K562 (cell line): ENCODE measurements around the gene RBL1.
"Not testable (repeated sequence)": the region's sequence is repeated elsewhere in the genome, so short reads cannot be mapped to it uniquely, and the experiment has no call there.

ENCODE experiments used
- SOX6 ChIP-seq: fragments of 450-650 bp; IDR thresholded peaks from 2 replicates; pipeline ENCODE4 v1.6.1; 2014; ENCODE audit warnings: mild to moderate bottlenecking
- TAF1 ChIP-seq: IDR thresholded peaks from 2 replicates; pipeline ENCODE4 v1.6.1; 2011; ENCODE audit warnings: mild to moderate bottlenecking, low read length, moderate library complexity; ENCODE audit not compliant: insufficient read depth, control insufficient read depth, severe bottlenecking; ENCODE audit errors: extremely low read depth
- TF ChIP-seq, protein P1 (sequence below): fragments of 450-650 bp; IDR thresholded peaks from one replicate; pipeline ENCODE4 v1.6.1; 2018; ENCODE audit warnings: mild to moderate bottlenecking, moderate library complexity; ENCODE audit not compliant: partially characterized antibody
- TF ChIP-seq, protein P2 (sequence below): fragments of 150-350 bp; IDR thresholded peaks from 2 replicates; pipeline ENCODE4 v1.6.1; 2014; ENCODE audit warnings: low read depth, mild to moderate bottlenecking, low read length, borderline replicate concordance
- TF ChIP-seq, protein P3 (sequence below): sonication (generic); formaldehyde crosslinking; IDR thresholded peaks from 2 replicates; pipeline ENCODE4 v1.8.0; 2023; ENCODE audit warnings: missing genetic modification reagents, mild to moderate bottlenecking, borderline replicate concordance
- TF ChIP-seq, protein P4 (sequence below), 3 experiments: IDR thresholded peaks in 2 of 3; conservative IDR thresholded peaks in 1 of 3; 2 replicates each; pipeline ENCODE4 v1.5.1; 2011 to 2012; ENCODE audit warnings: low read length in 3 of 3, mild to moderate bottlenecking in 3 of 3, control low read depth in 2 of 3, improper control_type of control experiment in 1 of 3, inconsistent platforms in 1 of 3, low read depth in 1 of 3, mixed read lengths in 1 of 3, moderate library complexity in 1 of 3; ENCODE audit not compliant: insufficient read depth in 2 of 3
- TF ChIP-seq, protein P5 (sequence below), 2 experiments: IDR thresholded peaks; 2 replicates each; pipeline ENCODE4 v1.6.1; 2011; ENCODE audit warnings: borderline replicate concordance in 1 of 2, control low read depth in 1 of 2, low read depth in 1 of 2, low read length in 1 of 2, mild to moderate bottlenecking in 1 of 2, mixed read lengths in 1 of 2, moderate library complexity in 1 of 2; ENCODE audit not compliant: insufficient read depth in 1 of 2, insufficient read length in 1 of 2, poor library complexity in 1 of 2, severe bottlenecking in 1 of 2; ENCODE audit errors: extremely low read depth in 1 of 2

DNA sequence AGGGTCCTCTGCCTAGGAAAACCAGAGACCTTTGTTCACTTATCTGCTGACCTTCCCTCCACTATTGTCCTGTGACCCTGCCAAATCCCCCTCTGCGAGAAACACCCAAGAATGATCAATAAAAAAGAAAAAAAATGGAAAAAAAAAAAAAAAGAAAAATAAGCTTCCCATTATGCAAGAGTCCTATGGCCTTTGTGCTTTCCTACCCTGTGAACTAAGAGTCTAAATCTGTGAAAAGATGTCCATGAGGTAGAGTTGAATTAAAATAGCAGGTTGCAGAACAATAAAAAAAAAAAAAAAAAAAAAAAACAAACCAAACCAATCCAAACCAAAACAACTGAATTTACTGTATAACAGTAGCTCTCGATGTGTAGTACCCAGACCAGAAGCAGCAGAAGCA lies 94.2 kb downstream of the RBL1 start:
- TF ChIP-seq, protein P1, sequence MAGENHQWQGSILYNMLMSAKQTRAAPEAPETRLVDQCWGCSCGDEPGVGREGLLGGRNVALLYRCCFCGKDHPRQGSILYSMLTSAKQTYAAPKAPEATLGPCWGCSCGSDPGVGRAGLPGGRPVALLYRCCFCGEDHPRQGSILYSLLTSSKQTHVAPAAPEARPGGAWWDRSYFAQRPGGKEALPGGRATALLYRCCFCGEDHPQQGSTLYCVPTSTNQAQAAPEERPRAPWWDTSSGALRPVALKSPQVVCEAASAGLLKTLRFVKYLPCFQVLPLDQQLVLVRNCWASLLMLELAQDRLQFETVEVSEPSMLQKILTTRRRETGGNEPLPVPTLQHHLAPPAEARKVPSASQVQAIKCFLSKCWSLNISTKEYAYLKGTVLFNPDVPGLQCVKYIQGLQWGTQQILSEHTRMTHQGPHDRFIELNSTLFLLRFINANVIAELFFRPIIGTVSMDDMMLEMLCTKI, result not testable (repeated sequence)
- TF ChIP-seq TAF1, SOX6: not testable (repeated sequence)
- TF ChIP-seq, protein P2, sequence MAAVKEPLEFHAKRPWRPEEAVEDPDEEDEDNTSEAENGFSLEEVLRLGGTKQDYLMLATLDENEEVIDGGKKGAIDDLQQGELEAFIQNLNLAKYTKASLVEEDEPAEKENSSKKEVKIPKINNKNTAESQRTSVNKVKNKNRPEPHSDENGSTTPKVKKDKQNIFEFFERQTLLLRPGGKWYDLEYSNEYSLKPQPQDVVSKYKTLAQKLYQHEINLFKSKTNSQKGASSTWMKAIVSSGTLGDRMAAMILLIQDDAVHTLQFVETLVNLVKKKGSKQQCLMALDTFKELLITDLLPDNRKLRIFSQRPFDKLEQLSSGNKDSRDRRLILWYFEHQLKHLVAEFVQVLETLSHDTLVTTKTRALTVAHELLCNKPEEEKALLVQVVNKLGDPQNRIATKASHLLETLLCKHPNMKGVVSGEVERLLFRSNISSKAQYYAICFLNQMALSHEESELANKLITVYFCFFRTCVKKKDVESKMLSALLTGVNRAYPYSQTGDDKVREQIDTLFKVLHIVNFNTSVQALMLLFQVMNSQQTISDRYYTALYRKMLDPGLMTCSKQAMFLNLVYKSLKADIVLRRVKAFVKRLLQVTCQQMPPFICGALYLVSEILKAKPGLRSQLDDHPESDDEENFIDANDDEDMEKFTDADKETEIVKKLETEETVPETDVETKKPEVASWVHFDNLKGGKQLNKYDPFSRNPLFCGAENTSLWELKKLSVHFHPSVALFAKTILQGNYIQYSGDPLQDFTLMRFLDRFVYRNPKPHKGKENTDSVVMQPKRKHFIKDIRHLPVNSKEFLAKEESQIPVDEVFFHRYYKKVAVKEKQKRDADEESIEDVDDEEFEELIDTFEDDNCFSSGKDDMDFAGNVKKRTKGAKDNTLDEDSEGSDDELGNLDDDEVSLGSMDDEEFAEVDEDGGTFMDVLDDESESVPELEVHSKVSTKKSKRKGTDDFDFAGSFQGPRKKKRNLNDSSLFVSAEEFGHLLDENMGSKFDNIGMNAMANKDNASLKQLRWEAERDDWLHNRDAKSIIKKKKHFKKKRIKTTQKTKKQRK, result not testable (repeated sequence)
- TF ChIP-seq, protein P3, sequence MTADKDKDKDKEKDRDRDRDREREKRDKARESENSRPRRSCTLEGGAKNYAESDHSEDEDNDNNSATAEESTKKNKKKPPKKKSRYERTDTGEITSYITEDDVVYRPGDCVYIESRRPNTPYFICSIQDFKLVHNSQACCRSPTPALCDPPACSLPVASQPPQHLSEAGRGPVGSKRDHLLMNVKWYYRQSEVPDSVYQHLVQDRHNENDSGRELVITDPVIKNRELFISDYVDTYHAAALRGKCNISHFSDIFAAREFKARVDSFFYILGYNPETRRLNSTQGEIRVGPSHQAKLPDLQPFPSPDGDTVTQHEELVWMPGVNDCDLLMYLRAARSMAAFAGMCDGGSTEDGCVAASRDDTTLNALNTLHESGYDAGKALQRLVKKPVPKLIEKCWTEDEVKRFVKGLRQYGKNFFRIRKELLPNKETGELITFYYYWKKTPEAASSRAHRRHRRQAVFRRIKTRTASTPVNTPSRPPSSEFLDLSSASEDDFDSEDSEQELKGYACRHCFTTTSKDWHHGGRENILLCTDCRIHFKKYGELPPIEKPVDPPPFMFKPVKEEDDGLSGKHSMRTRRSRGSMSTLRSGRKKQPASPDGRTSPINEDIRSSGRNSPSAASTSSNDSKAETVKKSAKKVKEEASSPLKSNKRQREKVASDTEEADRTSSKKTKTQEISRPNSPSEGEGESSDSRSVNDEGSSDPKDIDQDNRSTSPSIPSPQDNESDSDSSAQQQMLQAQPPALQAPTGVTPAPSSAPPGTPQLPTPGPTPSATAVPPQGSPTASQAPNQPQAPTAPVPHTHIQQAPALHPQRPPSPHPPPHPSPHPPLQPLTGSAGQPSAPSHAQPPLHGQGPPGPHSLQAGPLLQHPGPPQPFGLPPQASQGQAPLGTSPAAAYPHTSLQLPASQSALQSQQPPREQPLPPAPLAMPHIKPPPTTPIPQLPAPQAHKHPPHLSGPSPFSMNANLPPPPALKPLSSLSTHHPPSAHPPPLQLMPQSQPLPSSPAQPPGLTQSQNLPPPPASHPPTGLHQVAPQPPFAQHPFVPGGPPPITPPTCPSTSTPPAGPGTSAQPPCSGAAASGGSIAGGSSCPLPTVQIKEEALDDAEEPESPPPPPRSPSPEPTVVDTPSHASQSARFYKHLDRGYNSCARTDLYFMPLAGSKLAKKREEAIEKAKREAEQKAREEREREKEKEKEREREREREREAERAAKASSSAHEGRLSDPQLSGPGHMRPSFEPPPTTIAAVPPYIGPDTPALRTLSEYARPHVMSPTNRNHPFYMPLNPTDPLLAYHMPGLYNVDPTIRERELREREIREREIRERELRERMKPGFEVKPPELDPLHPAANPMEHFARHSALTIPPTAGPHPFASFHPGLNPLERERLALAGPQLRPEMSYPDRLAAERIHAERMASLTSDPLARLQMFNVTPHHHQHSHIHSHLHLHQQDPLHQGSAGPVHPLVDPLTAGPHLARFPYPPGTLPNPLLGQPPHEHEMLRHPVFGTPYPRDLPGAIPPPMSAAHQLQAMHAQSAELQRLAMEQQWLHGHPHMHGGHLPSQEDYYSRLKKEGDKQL (CRISPR knock-in tag), result not testable (repeated sequence)
- TF ChIP-seq, protein P4, sequence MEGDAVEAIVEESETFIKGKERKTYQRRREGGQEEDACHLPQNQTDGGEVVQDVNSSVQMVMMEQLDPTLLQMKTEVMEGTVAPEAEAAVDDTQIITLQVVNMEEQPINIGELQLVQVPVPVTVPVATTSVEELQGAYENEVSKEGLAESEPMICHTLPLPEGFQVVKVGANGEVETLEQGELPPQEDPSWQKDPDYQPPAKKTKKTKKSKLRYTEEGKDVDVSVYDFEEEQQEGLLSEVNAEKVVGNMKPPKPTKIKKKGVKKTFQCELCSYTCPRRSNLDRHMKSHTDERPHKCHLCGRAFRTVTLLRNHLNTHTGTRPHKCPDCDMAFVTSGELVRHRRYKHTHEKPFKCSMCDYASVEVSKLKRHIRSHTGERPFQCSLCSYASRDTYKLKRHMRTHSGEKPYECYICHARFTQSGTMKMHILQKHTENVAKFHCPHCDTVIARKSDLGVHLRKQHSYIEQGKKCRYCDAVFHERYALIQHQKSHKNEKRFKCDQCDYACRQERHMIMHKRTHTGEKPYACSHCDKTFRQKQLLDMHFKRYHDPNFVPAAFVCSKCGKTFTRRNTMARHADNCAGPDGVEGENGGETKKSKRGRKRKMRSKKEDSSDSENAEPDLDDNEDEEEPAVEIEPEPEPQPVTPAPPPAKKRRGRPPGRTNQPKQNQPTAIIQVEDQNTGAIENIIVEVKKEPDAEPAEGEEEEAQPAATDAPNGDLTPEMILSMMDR (IDR thresholded peaks at IDR 0.05 in 2 of 3, conservative IDR thresholded peaks at IDR 0.05 in 1 of 3; ENCODE audit: insufficient read depth in 2 of 3, low read depth in 1 of 3, low read length in 3 of 3), result not testable (repeated sequence)
- TF ChIP-seq, protein P5, sequence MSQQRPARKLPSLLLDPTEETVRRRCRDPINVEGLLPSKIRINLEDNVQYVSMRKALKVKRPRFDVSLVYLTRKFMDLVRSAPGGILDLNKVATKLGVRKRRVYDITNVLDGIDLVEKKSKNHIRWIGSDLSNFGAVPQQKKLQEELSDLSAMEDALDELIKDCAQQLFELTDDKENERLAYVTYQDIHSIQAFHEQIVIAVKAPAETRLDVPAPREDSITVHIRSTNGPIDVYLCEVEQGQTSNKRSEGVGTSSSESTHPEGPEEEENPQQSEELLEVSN (IDR thresholded peaks at IDR 0.05; ENCODE audit: borderline replicate concordance in 1 of 2, extremely low read depth in 1 of 2, insufficient read depth in 1 of 2, insufficient read length in 1 of 2, low read depth in 1 of 2, low read length in 1 of 2, poor library complexity in 1 of 2, severe bottlenecking in 1 of 2), result not testable (repeated sequence)
